Measurements from ENCODE around the gene ENTPD6.

ENTPD6 gene

DNA sequence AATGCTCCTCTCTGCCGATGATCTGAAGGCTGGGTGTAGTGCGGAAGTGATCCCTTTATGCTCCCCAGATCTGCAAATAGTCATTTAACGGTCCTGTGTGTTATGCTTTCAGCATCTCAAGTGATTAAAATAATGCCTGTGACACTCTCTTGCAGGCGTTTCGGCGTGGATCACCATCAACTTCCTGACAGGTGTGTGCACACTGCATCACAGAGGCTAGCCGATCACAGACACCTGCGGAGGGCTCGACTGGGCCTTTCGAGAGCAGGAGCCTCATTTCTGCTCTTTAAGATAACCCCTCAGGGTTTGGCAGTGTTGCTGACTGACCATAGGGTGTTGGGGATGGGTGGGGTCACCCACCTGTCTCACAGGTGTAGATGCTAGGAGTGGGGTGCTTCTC, 20.0 kb downstream of the ENTPD6 start:
- TF ChIP-seq YY1 (IDR thresholded peaks at IDR 0.05; ENCODE audit: low read depth), result no peak
- TF ChIP-seq, protein P1, sequence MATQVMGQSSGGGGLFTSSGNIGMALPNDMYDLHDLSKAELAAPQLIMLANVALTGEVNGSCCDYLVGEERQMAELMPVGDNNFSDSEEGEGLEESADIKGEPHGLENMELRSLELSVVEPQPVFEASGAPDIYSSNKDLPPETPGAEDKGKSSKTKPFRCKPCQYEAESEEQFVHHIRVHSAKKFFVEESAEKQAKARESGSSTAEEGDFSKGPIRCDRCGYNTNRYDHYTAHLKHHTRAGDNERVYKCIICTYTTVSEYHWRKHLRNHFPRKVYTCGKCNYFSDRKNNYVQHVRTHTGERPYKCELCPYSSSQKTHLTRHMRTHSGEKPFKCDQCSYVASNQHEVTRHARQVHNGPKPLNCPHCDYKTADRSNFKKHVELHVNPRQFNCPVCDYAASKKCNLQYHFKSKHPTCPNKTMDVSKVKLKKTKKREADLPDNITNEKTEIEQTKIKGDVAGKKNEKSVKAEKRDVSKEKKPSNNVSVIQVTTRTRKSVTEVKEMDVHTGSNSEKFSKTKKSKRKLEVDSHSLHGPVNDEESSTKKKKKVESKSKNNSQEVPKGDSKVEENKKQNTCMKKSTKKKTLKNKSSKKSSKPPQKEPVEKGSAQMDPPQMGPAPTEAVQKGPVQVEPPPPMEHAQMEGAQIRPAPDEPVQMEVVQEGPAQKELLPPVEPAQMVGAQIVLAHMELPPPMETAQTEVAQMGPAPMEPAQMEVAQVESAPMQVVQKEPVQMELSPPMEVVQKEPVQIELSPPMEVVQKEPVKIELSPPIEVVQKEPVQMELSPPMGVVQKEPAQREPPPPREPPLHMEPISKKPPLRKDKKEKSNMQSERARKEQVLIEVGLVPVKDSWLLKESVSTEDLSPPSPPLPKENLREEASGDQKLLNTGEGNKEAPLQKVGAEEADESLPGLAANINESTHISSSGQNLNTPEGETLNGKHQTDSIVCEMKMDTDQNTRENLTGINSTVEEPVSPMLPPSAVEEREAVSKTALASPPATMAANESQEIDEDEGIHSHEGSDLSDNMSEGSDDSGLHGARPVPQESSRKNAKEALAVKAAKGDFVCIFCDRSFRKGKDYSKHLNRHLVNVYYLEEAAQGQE (IDR thresholded peaks at IDR 0.05; ENCODE audit: low read depth), result no peak
- no peak for TF ChIP-seq NFIC (IDR thresholded peaks at IDR 0.05)
- no peak for TF ChIP-seq EGR1 (IDR thresholded peaks at IDR 0.05)
- TF ChIP-seq, protein P2, sequence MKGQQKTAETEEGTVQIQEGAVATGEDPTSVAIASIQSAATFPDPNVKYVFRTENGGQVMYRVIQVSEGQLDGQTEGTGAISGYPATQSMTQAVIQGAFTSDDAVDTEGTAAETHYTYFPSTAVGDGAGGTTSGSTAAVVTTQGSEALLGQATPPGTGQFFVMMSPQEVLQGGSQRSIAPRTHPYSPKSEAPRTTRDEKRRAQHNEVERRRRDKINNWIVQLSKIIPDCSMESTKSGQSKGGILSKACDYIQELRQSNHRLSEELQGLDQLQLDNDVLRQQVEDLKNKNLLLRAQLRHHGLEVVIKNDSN (IDR thresholded peaks at IDR 0.05), result no peak
- TF ChIP-seq EP300 (IDR thresholded peaks at IDR 0.05; ENCODE audit: borderline replicate concordance), result no peak
- TF ChIP-seq ZBTB7A (IDR thresholded peaks at IDR 0.05; ENCODE audit: low read depth), result no peak
- TF ChIP-seq CREB1 (IDR thresholded peaks at IDR 0.05; ENCODE audit: low read depth), result no peak
- no peak for TF ChIP-seq TAF1 (IDR thresholded peaks at IDR 0.05; ENCODE audit: low read depth)
- TF ChIP-seq RAD21 (IDR thresholded peaks at IDR 0.05; ENCODE audit: low read depth), result no peak
- TF ChIP-seq MAX (IDR thresholded peaks at IDR 0.05), result no peak
- TF ChIP-seq TCF12 (IDR thresholded peaks at IDR 0.05; ENCODE audit: low read depth), result no peak
- no peak for TF ChIP-seq FOXM1 (IDR thresholded peaks at IDR 0.05; ENCODE audit: borderline replicate concordance, low read depth)
- no peak for TF ChIP-seq CEBPB (IDR thresholded peaks at IDR 0.05)
- TF ChIP-seq TEAD4 (IDR thresholded peaks at IDR 0.05), result no peak

DNA sequence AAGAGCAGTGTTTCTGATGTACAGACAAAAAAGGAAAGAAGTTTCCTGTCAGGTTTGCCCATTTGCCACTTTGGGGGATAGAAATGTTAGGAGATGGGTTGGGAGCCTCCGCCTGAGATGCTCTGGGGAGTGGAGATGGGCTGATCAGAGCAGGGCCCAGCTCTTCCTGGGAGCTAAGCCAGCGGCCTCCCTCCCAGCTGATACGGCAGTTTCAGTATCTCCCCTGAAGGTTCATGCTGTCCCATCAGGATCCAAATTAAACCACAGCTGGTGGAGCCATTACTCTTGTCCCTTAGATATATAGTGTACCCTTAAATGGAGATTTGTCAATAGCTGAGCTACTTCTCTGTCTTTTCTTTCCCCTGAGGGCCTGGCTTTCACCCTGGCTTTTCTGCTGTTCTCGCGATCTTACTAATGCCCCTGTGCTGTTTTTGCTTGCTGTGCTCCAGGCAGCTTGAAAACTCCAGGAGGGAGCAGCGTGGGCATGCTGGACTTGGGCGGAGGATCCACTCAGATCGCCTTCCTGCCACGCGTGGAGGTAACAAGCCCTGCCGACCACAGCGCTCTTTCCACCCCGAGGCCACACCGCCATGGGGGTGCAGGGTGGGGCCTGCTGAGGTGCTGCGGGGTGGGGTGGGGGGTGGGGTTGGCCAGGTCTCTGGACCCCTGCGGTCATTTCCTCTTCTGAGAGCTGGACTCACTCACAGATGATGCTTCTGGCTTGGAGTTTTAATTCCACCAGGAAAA, 20.9 kb downstream of the ENTPD6 start:
- no peak for TF ChIP-seq RAD21 (IDR thresholded peaks at IDR 0.05; ENCODE audit: low read depth)
- no peak for TF ChIP-seq FOXM1 (IDR thresholded peaks at IDR 0.05; ENCODE audit: borderline replicate concordance, low read depth)
- TF ChIP-seq CREB1 (IDR thresholded peaks at IDR 0.05; ENCODE audit: low read depth), result no peak
- no peak for TF ChIP-seq TEAD4 (IDR thresholded peaks at IDR 0.05)
- no peak for TF ChIP-seq YY1 (IDR thresholded peaks at IDR 0.05; ENCODE audit: low read depth)
- TF ChIP-seq EP300 (IDR thresholded peaks at IDR 0.05; ENCODE audit: borderline replicate concordance), result no peak
- no peak for TF ChIP-seq NFIC (IDR thresholded peaks at IDR 0.05)
- TF ChIP-seq MAX (IDR thresholded peaks at IDR 0.05), result no peak
- TF ChIP-seq, protein P1 (IDR thresholded peaks at IDR 0.05; ENCODE audit: low read depth), result no peak
- no peak for TF ChIP-seq TAF1 (IDR thresholded peaks at IDR 0.05; ENCODE audit: low read depth)
- no peak for TF ChIP-seq TCF12 (IDR thresholded peaks at IDR 0.05; ENCODE audit: low read depth)

- TF ChIP-seq CREB1 (IDR thresholded peaks at IDR 0.05; ENCODE audit: low read depth) (no peak), TEAD4 (IDR thresholded peaks at IDR 0.05) (no peak), CEBPB (IDR thresholded peaks at IDR 0.05) (no peak), RAD21 (IDR thresholded peaks at IDR 0.05; ENCODE audit: low read depth) (no peak), EGR1 (IDR thresholded peaks at IDR 0.05) (no peak), YY1 (IDR thresholded peaks at IDR 0.05; ENCODE audit: low read depth) (no peak), FOXM1 (IDR thresholded peaks at IDR 0.05; ENCODE audit: borderline replicate concordance, low read depth) (no peak), TAF1 (IDR thresholded peaks at IDR 0.05; ENCODE audit: low read depth) (no peak), TCF12 (IDR thresholded peaks at IDR 0.05; ENCODE audit: low read depth) (no peak)
These were observed 21.9 kb downstream of the ENTPD6 start for GRCh38 chr20:25217161-25218108.

- no peak for TF ChIP-seq TCF12 (IDR thresholded peaks at IDR 0.05; ENCODE audit: low read depth)
- TF ChIP-seq, protein P2 (IDR thresholded peaks at IDR 0.05), result no peak
- no peak for TF ChIP-seq FOXM1 (IDR thresholded peaks at IDR 0.05; ENCODE audit: borderline replicate concordance, low read depth)
- TF ChIP-seq NFIC (IDR thresholded peaks at IDR 0.05), result no peak
- TF ChIP-seq TAF1 (IDR thresholded peaks at IDR 0.05; ENCODE audit: low read depth), result no peak
- TF ChIP-seq CREB1 (IDR thresholded peaks at IDR 0.05; ENCODE audit: low read depth), result no peak
- TF ChIP-seq, protein P1 (IDR thresholded peaks at IDR 0.05; ENCODE audit: low read depth), result no peak
- TF ChIP-seq RAD21 (IDR thresholded peaks at IDR 0.05; ENCODE audit: low read depth), result no peak
- no peak for TF ChIP-seq EGR1 (IDR thresholded peaks at IDR 0.05)
- no peak for TF ChIP-seq EP300 (IDR thresholded peaks at IDR 0.05; ENCODE audit: borderline replicate concordance)
- no peak for TF ChIP-seq CEBPB (IDR thresholded peaks at IDR 0.05)
These were observed 22.6 kb downstream of the ENTPD6 start for GRCh38 chr20:25218109-25218486.
